Globus pallidus (tissue), 1 donor: Measurements from ENCODE around the gene VDAC1.
"Not testable (repeated sequence)": the region's sequence is repeated elsewhere in the genome, so short reads cannot be mapped to it uniquely, and the experiment has no call there.

Experiments
- DNase-seq: peaks from one replicate; pipeline ENCODE4 v3.0.0-alpha.2; 2015; ENCODE audit warnings: low spot score

VDAC1 gene, protein sequence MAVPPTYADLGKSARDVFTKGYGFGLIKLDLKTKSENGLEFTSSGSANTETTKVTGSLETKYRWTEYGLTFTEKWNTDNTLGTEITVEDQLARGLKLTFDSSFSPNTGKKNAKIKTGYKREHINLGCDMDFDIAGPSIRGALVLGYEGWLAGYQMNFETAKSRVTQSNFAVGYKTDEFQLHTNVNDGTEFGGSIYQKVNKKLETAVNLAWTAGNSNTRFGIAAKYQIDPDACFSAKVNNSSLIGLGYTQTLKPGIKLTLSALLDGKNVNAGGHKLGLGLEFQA

DNA sequence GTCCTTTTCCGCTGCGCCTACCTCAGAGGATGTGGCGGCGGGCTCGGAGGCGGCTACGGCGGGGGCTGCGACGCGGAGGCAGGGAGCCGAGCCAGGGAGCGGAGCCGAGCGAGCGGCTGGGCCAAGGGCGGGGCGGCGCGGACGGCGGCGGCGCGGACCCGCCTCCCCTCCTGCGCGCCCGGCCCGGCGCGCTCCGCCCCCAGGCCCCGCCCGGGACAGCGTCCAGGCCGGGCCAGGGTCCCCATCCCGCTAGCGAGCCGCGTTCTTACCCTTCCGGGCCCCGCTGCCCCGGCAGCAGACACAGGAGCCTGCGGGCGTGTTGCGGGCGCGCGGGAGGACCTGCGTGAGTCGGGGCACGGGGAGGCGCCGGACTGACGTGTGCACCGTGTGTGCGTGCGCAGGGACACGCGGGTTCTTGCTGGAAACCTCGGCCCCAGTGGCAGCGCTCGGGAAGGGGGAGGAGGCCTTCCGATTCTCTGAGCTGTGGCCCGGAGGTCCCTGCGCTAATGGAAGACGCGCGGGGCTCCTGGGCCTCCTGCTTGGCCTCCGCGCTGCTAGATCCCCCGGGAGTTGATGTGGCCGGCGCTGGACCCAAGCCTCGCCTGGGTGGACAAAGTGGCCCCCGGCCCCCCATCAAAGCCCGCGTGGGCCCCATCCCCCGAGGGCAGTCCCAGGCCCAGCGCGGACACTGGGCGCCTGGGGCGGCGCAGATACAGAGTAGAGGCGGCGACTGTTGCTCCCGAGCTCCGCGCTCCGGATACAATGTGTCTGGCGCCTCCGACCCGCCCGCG lies at the start of gene VDAC1:
TSS of gene VDAC1 (minus strand) at position 350 of the 791 bp plus-strand sequence. CDS start 11,963 bp downstream, outside the sequence.
- peak; percentile 84 for DNase-seq

DNA sequence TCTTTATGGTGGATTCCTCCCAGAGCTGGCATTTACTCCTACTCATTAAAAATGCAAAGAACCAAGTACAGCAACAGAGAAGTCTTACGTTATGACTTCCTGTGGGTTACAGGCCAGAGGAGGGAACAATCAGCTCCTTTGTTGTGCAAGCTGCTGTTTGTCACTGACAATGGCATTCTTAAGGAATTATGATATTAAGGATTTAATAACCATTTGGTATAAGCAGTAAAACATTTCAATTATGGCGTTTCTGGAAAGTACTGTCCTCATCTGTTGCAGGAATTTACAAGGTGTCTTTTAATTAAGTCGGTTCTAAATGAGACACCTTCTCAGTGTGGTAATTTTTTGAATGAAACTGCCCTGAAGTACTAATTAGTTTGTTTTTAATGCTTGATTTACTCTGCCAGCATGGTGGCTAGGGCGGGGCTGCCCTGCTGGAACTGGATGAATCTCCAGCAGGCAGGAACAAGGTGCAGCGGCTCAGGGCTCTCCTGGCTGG lies 49.1 kb upstream of the VDAC1 start:
- DNase-seq = peak; percentile 63

DNA sequence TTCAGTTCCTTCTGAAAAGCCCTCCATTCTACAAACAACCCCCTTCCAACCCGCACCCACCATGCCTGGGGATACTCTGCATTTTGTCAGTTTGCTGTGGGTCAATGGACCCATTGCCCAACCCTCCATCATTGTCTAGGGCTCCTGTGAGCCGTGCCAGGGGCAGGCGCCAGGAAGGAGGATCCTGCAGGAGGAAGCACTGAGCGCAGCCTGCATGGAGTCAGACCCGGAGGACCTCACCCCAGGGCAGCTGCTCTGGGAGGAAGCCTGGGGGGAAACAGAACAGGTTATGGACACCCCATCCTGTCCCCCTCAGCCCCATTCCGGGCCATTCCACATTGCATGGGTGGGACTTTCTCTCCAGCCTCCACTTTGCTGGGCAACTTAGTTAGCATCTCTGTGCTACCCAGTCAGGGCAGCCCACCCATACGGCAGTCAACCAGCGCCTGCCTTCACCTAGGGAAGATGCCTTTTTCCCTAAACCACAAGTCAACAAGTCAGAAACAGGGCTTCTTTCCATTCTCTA lies 48.6 kb upstream of the VDAC1 start:
- DNase-seq = no peak

DNA sequence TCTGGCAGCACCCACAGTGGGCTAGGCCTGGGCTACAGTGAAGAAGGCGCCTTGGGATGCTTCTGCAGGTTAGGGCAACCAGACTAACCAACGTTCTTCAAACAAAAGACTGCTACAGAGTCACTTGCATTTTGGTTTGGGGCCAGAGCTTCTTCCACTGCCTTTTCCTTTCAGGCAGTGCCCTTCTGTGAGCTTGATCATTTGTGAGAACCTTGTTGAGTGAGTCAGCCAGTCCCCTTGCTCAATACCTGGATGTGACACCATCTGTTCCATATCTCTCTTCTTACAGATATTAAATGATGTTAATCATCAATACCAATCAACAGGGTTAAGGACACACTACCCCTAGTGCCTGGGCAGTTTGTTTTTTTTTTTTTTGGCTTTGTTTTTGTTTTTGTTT lies 46.5 kb upstream of the VDAC1 start:
- DNase-seq = no peak

DNA sequence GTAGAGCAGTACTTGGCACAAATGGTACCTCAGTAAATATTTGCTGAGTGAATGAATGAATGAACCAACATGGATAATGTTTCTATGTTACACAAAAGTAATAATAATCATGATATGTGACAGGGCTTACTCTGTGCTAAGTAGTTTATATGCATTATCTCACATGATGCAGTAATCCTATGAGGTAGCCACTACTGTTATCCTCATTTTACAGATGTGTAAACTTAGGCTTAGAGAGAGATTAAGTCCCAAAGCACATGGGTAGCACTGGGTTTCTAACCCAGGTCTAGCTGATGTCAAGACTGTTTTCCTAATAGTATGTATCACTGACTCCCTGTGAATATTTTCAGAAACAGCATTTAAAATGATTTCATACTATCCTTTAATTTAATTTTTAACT lies 44.1 kb upstream of the VDAC1 start:
- DNase-seq = no peak

DNA sequence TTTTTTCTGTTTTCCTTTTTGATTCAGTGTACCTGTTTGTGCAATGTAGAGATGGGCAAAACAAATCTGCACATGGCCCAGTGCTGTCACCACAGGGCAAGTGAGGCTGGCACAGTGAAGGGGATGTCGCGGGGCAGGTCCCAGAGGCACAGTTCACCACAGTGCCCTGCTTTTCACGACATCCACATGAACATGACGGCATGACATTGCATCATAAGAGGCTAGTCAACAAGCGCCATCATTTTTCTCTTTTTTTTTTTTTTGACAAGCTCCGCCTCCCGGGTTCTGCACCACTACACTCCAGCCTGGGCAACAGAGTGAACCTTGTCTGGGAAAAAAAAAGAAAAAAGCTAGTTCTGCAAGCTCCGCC lies 42.9 kb upstream of the VDAC1 start:
- no peak for DNase-seq

DNA sequence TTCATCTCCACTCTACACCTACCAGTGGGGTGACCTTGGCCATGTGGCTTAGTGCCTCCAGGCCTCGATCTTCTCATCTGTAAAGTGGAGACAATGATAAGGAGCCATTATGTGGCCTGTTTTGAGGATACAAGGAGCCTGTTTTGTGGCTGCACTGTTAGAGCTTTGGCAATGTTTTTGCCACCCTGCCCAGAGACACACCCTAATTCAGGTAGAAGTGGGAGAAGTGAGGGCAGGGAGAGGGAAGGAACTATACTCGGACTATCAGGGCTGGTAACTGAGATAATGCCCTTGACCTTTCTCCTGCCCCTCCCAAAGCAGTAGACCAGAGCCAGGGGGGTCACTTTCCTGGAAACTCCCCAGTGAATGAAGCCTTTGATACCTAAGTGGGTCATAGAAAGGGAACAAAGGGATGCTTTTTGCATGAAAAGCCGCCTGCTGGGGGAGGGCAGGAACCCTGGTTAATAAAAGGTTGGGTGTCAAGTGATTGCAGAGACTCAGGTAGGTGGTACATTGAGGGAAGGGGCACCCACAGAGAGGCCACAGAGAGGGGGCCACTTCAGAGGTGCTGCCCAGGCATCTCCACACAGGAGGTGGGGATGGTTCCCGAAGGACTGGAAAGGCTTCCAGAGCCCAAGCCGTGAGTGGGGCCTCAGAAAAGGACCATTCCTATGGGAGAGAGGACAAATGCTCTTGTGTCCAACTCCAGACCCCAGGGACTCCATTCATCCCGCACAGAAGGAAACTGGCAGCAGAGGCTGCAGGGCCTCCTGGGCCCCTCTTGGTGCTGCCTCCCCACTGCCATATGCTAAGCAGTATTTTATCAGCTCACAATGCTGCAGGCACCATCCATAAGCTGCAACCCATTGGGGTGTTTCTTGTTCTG lies 42.3 kb upstream of the VDAC1 start:
- no peak for DNase-seq

DNA sequence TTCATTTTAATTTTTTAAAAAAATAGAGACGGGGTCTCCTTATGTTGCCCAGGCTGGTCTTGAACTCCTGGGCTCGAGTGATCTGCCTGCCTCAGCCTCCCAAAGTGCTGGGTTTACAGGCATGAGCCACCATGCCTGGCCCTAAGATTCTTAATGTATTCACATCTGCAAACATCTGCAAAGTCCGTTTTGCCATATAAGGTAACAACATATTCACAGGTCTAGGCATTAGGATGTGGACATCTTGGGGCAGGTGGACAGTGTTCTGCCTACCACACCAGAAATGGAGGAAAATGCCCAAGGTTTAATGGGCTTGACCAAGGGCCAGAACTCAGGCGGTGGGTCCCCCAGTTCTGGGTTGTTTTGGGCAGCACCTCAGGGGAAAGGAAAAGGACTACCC lies 41.6 kb upstream of the VDAC1 start:
- no peak for DNase-seq

DNA sequence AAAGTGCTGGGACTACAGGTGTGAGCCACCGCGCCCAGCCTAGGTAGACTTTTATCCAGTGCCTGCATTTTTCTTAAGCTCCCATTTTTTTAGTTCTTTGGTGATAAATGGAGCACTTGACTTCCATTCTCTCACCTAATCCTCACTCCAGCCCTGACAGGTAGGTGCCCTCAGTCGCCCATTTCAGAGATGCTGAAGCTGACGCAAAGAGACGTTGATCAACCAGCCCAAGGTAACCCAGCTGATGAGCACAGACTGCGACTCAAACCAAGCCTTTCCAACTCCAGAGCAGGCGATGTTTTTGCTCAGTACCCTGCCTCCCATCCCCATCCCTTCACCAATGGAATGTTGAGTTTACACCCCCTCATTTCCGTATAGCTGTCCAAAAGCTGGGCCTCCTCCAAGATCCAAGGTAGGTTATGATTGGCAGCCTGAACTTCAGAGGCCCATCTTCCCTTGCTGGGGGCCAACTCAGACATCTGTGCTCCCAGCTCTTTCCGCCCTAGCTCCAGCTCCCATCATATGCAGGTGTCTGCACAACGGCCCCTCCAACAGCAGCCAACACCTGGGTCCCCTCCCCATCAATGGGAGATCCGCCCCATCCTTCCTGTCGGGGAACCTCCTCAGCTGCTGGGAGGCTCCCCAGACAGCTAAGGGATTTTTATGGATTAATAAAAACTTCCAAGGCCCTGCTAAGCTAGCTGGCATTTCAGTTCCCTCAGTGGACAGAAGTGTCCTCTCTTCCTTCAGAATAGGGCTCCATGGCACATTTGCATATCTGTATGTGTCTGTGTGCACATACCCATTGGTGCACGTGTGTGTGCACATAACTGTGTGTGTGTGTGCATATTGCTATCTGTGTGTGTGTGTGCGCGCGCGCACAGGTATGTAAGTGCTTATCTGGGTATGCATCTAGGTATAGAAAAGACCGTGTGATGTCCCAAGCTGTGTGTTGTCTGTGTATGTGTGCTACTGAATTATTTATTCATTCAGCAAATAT lies 39.3 kb upstream of the VDAC1 start:
- no peak for DNase-seq

DNA sequence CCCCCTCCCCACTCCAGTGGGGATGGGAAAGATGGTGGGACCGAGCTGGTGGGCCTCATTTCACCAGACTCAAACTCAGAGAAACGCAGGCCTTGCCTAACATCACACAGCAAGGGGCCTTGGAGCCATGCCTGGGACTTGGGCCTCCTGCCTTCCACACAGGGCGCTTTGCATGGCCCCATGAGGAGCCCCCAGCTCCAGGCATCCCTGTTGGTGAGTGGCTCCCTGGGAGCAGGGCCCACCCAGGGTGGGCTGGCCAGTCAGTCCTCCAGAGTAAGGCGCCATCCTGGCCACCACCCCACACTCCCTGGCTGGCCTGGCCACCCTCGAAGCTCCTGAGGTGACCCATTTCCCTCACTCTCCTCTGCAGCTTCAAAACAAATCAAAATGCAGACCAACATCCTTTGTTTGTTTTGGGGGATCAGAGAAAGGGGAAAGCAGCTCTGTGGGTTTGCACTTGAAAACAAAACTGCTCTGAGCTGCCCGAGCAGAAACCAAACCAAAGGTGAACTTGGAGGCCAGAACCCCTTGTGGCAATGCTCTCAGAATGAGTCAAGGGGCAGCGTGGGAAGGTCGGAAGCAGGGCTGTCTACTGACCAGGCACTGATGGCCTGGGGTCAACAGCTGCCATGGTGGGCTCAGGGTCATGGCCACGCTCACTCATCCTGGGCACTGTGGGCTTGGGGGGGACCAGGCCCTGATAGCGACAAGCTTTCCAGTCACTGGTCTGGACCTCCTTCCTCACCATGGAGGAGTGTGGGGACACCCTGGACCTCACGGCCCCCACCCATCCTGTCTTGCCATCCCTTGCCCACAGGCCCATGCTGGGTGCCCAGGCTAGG lies 37.0 kb upstream of the VDAC1 start:
- no peak for DNase-seq

DNA sequence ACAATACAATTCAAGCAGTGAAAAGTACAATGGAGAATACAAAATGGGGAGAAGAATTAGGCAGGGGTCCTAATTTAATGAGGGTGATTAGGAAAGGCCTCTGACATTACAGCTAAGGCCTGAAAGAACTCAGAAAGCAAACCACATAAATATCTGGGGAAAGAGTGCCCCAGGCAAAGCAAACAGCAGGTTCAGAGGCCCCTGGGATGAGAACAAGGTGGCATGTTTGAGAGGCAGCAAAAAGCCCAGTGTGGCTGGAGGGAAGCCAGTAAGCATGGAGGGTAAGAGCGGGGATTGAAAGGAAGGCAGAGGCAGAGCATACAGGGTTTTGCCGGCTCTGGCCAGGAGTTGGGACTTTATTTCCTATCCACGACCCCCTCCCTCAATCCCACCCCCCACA lies 33.4 kb upstream of the VDAC1 start:
- no peak for DNase-seq

DNA sequence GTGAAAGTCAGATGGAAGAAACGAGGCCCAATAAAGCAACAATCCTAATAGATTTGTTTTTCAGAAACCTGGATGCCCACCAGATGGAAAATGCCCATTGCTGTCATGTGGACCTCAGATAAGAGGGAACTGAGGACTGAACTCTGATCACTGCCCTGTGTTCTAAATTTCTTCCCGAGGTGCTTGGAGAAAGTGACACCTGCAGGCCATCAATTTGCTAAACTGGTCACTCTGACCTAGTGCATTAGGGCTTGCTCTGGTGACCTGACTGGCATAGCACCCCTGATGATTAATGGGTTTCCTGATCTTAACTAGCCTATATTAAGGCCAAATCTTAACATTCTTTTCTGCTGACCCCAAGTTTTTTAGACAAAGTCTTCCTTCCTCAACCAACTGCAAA lies 32.4 kb upstream of the VDAC1 start:
- DNase-seq = no peak

DNA sequence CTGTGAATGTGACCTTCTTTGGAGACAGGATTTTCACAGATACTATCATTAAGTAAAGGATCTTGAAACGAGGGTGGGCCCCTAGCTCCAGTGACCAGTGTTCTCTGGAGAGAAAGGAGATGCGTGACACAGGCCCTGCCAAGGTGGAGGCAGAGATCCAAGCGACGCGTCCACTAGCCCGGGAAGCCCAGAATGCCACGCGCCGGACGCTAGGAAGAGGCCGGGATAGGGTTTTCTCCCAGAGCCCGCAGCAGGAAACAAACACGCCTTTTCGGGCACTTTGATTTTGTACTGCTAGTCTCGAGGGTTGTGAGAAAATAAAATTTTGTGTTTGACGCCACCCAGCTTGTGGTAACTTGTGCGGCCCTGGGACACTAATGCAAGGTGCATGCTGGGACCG lies 29.6 kb upstream of the VDAC1 start:
- no peak for DNase-seq

DNA sequence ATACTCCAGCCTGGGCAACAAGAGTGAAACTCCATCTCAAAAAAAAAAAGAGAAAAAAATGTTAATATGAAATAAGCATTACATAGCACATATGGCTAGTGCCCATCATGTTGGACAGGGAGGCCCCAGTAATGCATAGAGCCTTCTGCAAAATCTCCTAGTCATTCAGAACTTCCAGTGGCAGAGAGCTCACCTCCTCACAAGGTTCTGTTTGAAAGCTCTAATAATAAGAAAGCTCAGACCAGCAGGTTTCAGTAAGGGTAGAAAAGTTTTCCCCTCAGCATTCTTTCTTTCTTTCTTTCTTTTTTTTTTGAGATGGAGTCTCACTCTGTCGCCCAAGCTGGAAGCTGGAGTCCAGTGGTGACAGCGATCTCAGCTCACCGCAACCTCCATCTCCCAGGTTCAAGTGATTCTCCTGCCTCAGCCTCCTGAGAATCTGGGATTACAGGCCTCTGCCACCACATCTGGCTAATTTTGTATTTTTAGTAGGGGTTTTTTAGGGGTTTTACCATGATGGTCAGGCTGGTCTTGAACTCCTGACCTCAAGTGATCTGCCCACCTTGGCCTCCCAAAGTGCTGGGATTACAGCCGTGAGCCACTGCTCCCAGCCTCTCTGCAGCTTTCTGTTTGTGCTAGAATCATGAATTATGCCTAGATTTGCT lies 25.7 kb upstream of the VDAC1 start:
- not testable (repeated sequence) for DNase-seq

DNA sequence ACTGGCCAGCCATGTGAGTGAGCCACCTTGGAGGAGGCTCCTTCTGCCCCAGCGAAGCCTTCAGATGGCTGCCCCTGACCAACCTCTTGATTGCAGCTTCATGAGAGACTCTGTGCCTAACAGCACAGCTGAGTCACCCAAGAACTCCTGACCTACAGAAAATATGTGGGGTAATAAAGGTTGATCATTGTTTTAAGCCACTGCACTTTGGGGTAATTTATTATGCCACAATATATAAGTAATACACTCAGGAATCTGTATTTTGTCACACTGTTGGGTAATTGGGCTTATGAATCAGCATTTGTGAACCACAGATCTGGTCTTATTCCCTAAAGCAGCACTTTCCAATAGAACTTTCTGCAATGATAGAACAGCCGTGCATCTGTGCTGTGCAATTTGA lies 24.4 kb upstream of the VDAC1 start:
- no peak for DNase-seq

DNA sequence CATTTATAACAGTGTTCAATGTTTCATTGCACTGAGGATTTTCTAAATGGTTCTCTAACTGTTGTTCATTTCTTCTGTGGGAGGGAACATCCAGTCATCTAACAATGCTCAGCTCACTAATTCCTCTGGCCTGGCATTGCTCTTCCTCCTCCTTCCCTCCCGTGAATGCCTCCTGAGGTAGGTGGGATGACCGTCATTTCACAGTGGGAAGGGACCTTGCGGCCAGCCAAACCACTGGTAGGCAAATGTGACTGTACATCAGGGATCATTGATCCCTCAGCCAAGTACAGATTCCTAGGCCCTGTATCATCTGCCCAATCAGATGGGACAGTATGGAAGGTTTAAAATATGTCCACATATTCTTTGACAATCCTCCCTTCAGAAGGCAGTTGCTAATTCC lies 23.7 kb upstream of the VDAC1 start:
- DNase-seq = no peak

DNA sequence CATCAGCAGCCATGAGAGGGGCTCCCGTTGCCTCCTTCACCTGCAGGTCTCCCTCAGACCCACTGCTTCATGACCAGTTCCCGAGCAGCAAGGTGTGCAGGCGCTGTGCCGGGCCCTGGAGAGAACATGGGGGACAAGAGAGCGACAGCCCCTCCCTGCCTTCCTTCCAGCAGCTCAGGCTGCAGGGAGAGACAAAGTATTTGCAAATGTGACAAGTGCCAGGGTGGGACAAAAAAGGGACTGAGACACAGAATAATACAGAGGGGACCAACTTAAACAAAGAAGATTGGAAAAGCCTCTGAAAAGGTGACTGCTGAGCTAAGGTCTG lies 22.5 kb upstream of the VDAC1 start:
- no peak for DNase-seq

DNA sequence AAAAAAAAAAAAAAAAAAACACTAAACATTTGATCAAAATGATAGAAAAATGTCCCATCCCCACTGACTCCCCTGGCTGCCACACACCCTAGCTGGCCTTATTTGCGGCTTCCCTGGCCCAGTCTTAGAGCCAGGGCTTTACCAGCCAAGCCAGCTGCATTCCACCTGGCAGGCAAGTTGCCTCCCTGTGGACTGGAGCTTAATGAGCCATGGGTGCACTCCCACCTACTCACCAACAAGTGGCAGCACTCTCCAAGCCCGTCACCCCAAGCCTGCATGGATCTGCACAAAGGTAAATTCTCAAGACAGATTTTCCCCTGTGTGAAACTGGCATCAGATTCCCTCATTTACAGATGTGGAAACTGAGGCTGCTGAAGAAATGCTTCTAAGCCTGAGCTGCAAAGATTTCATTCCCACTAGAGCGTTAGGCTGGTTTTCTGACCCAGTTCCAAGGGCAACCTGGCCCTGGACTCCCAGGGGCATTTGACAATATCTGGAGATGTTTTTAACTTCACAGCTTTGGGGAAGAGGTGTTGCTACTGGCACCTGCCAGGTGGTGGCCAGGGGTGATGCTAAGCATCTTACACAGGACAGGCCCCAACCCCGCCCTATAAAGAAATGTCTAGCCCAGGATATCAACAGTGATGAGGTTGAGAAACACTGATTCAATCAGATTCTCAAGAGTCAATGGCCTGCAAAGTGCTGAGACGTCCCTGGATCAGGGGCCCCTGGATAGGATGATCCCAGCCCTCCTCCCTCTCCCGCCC lies 21.9 kb upstream of the VDAC1 start:
- no peak for DNase-seq

DNA sequence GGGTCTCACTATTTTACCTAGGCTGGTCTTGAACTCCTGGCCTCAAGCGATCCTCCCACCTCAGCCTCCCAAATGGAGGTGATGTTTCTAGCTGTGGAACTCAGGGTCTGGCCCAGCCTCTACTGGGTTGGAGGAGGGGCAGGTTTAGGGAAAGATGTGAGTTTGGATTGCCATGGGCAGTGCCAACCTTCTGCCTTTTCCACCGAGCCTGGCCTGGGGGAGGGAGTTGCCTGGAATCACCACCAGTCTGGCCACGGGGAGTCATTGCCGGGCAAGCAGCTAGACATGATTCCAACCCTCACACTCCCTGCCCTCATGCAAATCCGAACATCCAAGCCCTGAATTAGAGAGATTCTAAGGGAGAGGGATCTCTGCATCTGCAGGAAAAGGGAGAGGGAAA lies 21.0 kb upstream of the VDAC1 start:
- DNase-seq = no peak
